ENCODE data around the gene IFT88. TPM values are rescaled to one million over a fixed set of nuclear protein-coding genes. Genes with fewer than 3 reads are reported as not detected.

IFT88 gene
- total RNA-seq, 1 experiment from 2014 or later, result 12.3 TPM

GRCh38 chr13:20519875-20520274 lies 47.1 kb upstream of the IFT88 start:
- ChIA-PET POLR2A (interaction anchor here (0.6 kb wide), 1 partner anchor 302 kb away, joined by 5 read pairs; no protein-coding TSS in a partner anchor), CTCF (no interaction called here)
- H3K9me3 ChIP-seq (ENCODE audit: control insufficient read depth, insufficient read depth, low read depth, low read length), result no peaks in the 10 kb centered on the region
- H3K27ac ChIP-seq (ENCODE audit: low read length), result no peak overlapping the region
- no peaks in the 10 kb centered on the region for H3K36me3 ChIP-seq (ENCODE audit: control insufficient read depth, insufficient read depth, low read length)
- H3K27me3 ChIP-seq (ENCODE audit: control insufficient read depth, insufficient read depth, low read length), result no peaks in the 10 kb centered on the region
- BruUV-seq (replicated peaks), result no TSS peak
- DNase-seq (ENCODE audit: low read depth, low spot score) (no peak), ATAC-seq (no peak)
- H3K4me3 ChIP-seq (ENCODE audit: low read depth in 2 of 2, low read length in 2 of 2), result no peak overlapping the region
- TF ChIP-seq REST (IDR thresholded peaks at IDR 0.05; ENCODE audit: insufficient read depth in 1 of 2, low read depth in 2 of 2, low read length in 1 of 2) (no peak), SIN3A (IDR thresholded peaks at IDR 0.05; ENCODE audit: borderline replicate concordance, insufficient read depth, low read depth, low read length) (no peak), POLR2AphosphoS5 (IDR thresholded peaks at IDR 0.05; ENCODE audit: low read depth, low read length) (no peak), CTCF (IDR thresholded peaks at IDR 0.05) (no peak), TCF7L2 (IDR thresholded peaks at IDR 0.05; ENCODE audit: low read depth, low read length) (no peak)
- H3K4me1 ChIP-seq (ENCODE audit: control insufficient read depth, insufficient read depth, low read length), result no peaks in the 10 kb centered on the region
- in situ Hi-C loops (cut with HindIII; ENCODE audit: low pct_unique_long_range_greater_than_20kb, low sequenced_read_pairs) (no loop called here), intact Hi-C loops (cut with micrococcal nuclease; ENCODE audit: unreplicated experiment) (no loop called here)

GRCh38 chr13:20521364-20522115 lies 45.4 kb upstream of the IFT88 start:
- POLR2A ChIA-PET, result interaction anchor here (0.6 to 0.7 kb wide), 2 partner anchors 47 to 485 kb away, joined by 3 to 5 read pairs; no protein-coding TSS in a partner anchor

GRCh38 chr13:20525144-20525600 lies 41.8 kb upstream of the IFT88 start:
- DNase-seq (ENCODE audit: low read depth, low spot score) (no peak), ATAC-seq (peak; percentile 52)
- H3K36me3 ChIP-seq (ENCODE audit: control insufficient read depth, insufficient read depth, low read length), result no peaks in the 10 kb centered on the region
- peak overlapping the region; percentile 66 to 83 for H3K4me3 ChIP-seq (ENCODE audit: low read depth in 2 of 2, low read length in 2 of 2)
- BruUV-seq (replicated peaks), result no TSS peak
- TF ChIP-seq CTCF (IDR thresholded peaks at IDR 0.05), result no peak
- TF ChIP-seq TCF7L2 (IDR thresholded peaks at IDR 0.05; ENCODE audit: low read depth, low read length), result no peak
- TF ChIP-seq REST (IDR thresholded peaks at IDR 0.05; ENCODE audit: insufficient read depth in 1 of 2, low read depth in 2 of 2, low read length in 1 of 2), result no peak
- TF ChIP-seq POLR2AphosphoS5 (IDR thresholded peaks at IDR 0.05; ENCODE audit: low read depth, low read length), result no peak
- no peak for TF ChIP-seq SIN3A (IDR thresholded peaks at IDR 0.05; ENCODE audit: borderline replicate concordance, insufficient read depth, low read depth, low read length)
- H3K27ac ChIP-seq (ENCODE audit: low read length), result peak overlapping the region; percentile 48; the same call in 1 of the 2 replicates
- CTCF ChIA-PET, result no interaction called here
- H3K9me3 ChIP-seq (ENCODE audit: control insufficient read depth, insufficient read depth, low read depth, low read length), result no peaks in the 10 kb centered on the region
- POLR2A ChIA-PET, result no interaction called here
- H3K4me1 ChIP-seq (ENCODE audit: control insufficient read depth, insufficient read depth, low read length), result no peaks in the 10 kb centered on the region
- no peaks in the 10 kb centered on the region for H3K27me3 ChIP-seq (ENCODE audit: control insufficient read depth, insufficient read depth, low read length)
- in situ Hi-C loops (cut with HindIII; ENCODE audit: low pct_unique_long_range_greater_than_20kb, low sequenced_read_pairs) (no loop called here), intact Hi-C loops (cut with micrococcal nuclease; ENCODE audit: unreplicated experiment) (no loop called here)

More at GRCh38 chr13:20521364-20522115, 45.4 kb upstream of the IFT88 start:
- Histone ChIP-seq H3K4me1 (ENCODE audit: control insufficient read depth, insufficient read depth, low read length) (no peaks in the 10 kb centered on the region), H3K27ac (ENCODE audit: low read length) (no peak overlapping the region), H3K27me3 (ENCODE audit: control insufficient read depth, insufficient read depth, low read length) (no peaks in the 10 kb centered on the region), H3K36me3 (ENCODE audit: control insufficient read depth, insufficient read depth, low read length) (no peaks in the 10 kb centered on the region), H3K4me3 (ENCODE audit: low read depth in 2 of 2, low read length in 2 of 2) (no peak overlapping the region), H3K9me3 (ENCODE audit: control insufficient read depth, insufficient read depth, low read depth, low read length) (no peaks in the 10 kb centered on the region)
- intact Hi-C loops (cut with micrococcal nuclease; ENCODE audit: unreplicated experiment), result no loop called here
- CTCF ChIA-PET, result interaction anchor here (0.6 kb wide), 1 partner anchor 554 kb away, joined by 3 read pairs; no protein-coding TSS in a partner anchor
- BruUV-seq (replicated peaks), result no TSS peak
- DNase-seq (ENCODE audit: low read depth, low spot score) (no peak), ATAC-seq (no peak)
- TF ChIP-seq TCF7L2 (IDR thresholded peaks at IDR 0.05; ENCODE audit: low read depth, low read length) (no peak), POLR2AphosphoS5 (IDR thresholded peaks at IDR 0.05; ENCODE audit: low read depth, low read length) (no peak)
- in situ Hi-C loops (cut with HindIII; ENCODE audit: low pct_unique_long_range_greater_than_20kb, low sequenced_read_pairs), result no loop called here

Measured in Panc1 (cell line).